ENCODE measurements around the gene ARSJ.

DNA sequence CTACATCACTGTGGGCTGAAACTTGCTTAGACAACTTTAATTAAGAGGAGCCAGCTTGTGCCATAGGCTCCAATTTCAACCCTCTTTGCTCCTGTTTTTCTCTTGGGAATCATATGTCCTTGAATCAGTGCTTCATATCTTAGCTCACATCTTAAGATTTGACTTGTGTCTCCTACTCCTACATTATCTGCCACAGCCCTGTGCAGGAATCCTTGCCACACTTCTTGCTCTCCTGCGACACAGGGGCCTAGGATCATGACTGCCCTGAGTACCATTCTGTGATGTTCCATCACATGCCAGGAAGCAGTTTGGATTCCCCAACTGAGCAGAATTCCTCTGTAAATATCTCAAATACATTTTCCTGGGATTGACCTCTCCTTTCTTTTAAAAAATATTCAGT lies 36.4 kb downstream of the ARSJ start:
- TF ChIP-seq, protein P1, sequence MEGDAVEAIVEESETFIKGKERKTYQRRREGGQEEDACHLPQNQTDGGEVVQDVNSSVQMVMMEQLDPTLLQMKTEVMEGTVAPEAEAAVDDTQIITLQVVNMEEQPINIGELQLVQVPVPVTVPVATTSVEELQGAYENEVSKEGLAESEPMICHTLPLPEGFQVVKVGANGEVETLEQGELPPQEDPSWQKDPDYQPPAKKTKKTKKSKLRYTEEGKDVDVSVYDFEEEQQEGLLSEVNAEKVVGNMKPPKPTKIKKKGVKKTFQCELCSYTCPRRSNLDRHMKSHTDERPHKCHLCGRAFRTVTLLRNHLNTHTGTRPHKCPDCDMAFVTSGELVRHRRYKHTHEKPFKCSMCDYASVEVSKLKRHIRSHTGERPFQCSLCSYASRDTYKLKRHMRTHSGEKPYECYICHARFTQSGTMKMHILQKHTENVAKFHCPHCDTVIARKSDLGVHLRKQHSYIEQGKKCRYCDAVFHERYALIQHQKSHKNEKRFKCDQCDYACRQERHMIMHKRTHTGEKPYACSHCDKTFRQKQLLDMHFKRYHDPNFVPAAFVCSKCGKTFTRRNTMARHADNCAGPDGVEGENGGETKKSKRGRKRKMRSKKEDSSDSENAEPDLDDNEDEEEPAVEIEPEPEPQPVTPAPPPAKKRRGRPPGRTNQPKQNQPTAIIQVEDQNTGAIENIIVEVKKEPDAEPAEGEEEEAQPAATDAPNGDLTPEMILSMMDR (IDR thresholded peaks at IDR 0.05), result no peak
- TF ChIP-seq POLR2A (IDR thresholded peaks at IDR 0.05), result no peak

Measured in heart left ventricle (tissue), 13 donors.